Measurements from ENCODE around the gene ELP2. TPM values are rescaled to one million over a fixed set of nuclear protein-coding genes. Genes with fewer than 3 reads are reported as not detected.

Gene ELP2
- total and polyA plus RNA-seq, 9 of the 15 experiments (the other 6 are each of a cell fraction or from before 2014, with no cell fraction given) = 76.8 to 192 (median 140) TPM

GRCh38 chr18:36200354-36200771 is 70.7 kb downstream of the ELP2 start (continued):
- TF ChIP-seq MAFF (IDR thresholded peaks at IDR 0.05; ENCODE audit: low read length) (no peak), STAT5B (CRISPR knock-in tag; IDR thresholded peaks at IDR 0.05) (no peak), ZMIZ1 (IDR thresholded peaks at IDR 0.05; ENCODE audit: low read depth in 2 of 2, low read length in 2 of 2) (peak in 1 of 2 experiments; percentile 81; a peak in 2 of 4 replicates), RFX1 (IDR thresholded peaks at IDR 0.05) (no peak), BRD9 (IDR thresholded peaks at IDR 0.05; ENCODE audit: low read depth, partially characterized antibody) (no peak), SMARCC2 (IDR thresholded peaks at IDR 0.05; ENCODE audit: low read depth) (peak; percentile 67; the same call in 1 of the 2 replicates), ZBTB9 (CRISPR knock-in tag; IDR thresholded peaks at IDR 0.05) (peak; percentile 94; the same call in 1 of the 2 replicates), SMARCE1 (IDR thresholded peaks at IDR 0.05) (peak; percentile 86), MTA1 (IDR thresholded peaks at IDR 0.05; ENCODE audit: borderline replicate concordance) (0 out of 2 replicates have a peak, but pooled peaks have one; percentile 31), SMAD3 (CRISPR knock-in tag; conservative IDR thresholded peaks at IDR 0.05) (no peak), CXXC5 (CRISPR knock-in tag; IDR thresholded peaks at IDR 0.05) (peak; percentile 46; the same call in 1 of the 2 replicates), ATF4 (CRISPR knock-in tag; IDR thresholded peaks at IDR 0.05) (no peak), ZNF76 (CRISPR knock-in tag; IDR thresholded peaks at IDR 0.05; ENCODE audit: borderline replicate concordance) (no peak), XRCC4 (IDR thresholded peaks at IDR 0.05; ENCODE audit: extremely low read depth, insufficient read depth, insufficient read length) (no peak), MAX (CRISPR knock-in tag; IDR thresholded peaks at IDR 0.05) (no peak), TAL1 (IDR thresholded peaks at IDR 0.05) (peak; percentile 97), FOSL1 (tag; conservative IDR thresholded peaks at IDR 0.05) (0 out of 2 replicates have a peak, but pooled peaks have one; percentile 19), BRF1 (IDR thresholded peaks at IDR 0.05; ENCODE audit: borderline replicate concordance, extremely low read depth, insufficient read length) (no peak), MTA2 (IDR thresholded peaks at IDR 0.05; ENCODE audit: low read depth) (peak; percentile 94), DMBX1 (CRISPR knock-in tag; IDR thresholded peaks at IDR 0.05; ENCODE audit: borderline replicate concordance) (0 out of 2 replicates have a peak, but pooled peaks have one; percentile 29)

All from K562 (cell line).